ENCODE data around the gene ATP5F1D.

ATP5F1D gene

GRCh38 chr19:1248139-1248785, 6.7 kb downstream of the ATP5F1D start, which contains the start of gene MIDN:
Gene MIDN, plus strand, starts transcription at chr19:1248583. Its CDS starts 1,714 bp downstream, at chr19:1250297.
- DNase-seq = peak; percentile 82

- peak; percentile 86 for DNase-seq
Measured at GRCh38 chr19:1248786-1249297, 7.3 kb downstream of the ATP5F1D start.

- DNase-seq = peak; percentile 91
Measured at GRCh38 chr19:1249298-1249989, 7.9 kb downstream of the ATP5F1D start.

- DNase-seq = no peak
Measured at GRCh38 chr19:1249990-1250436, 8.5 kb downstream of the ATP5F1D start.

- DNase-seq = no peak
Measured at GRCh38 chr19:1250437-1251260, 9.1 kb downstream of the ATP5F1D start.

GRCh38 chr19:1251330-1252220, 10.0 kb downstream of the ATP5F1D start:
- peak; percentile 76 for DNase-seq

GRCh38 chr19:1252221-1252820, 10.8 kb downstream of the ATP5F1D start:
- DNase-seq = peak; percentile 75

GRCh38 chr19:1252821-1253513, 11.4 kb downstream of the ATP5F1D start:
- peak; percentile 84 for DNase-seq

- no peak for DNase-seq
Measured at GRCh38 chr19:1253514-1254080, 12.0 kb downstream of the ATP5F1D start.

- DNase-seq = no peak
Measured at GRCh38 chr19:1254081-1254527, 12.6 kb downstream of the ATP5F1D start.

GRCh38 chr19:1254530-1255185, 13.1 kb downstream of the ATP5F1D start:
- no peak for DNase-seq

GRCh38 chr19:1255186-1256161, 13.9 kb downstream of the ATP5F1D start:
- no peak for DNase-seq

- no peak for DNase-seq
Measured at GRCh38 chr19:1256646-1257474, 15.3 kb downstream of the ATP5F1D start.

GRCh38 chr19:1257475-1258162, 16.1 kb downstream of the ATP5F1D start:
- DNase-seq = no peak

- no peak for DNase-seq
Measured at GRCh38 chr19:1258163-1258492, 16.6 kb downstream of the ATP5F1D start.

- DNase-seq = no peak
Measured at GRCh38 chr19:1258707-1259205, 17.2 kb downstream of the ATP5F1D start.

- peak; percentile 83 for DNase-seq
Measured at GRCh38 chr19:1259206-1259875, 17.8 kb downstream of the ATP5F1D start.
